Activated B cell treated with CpG ODN at 0.5 μM for 24 hours (primary cell): ENCODE data around the gene MYO1C. TPM values are rescaled to one million over a fixed set of nuclear protein-coding genes. Genes with fewer than 3 reads are reported as not detected.
"Not testable (repeated sequence)": the region's sequence is repeated elsewhere in the genome, so short reads cannot be mapped to it uniquely, and the experiment has no call there.

Experiments
- ATAC-seq: fragments of 200-7000 bp; cut with Tn5 transposase; one replicate; pipeline ENCODE4 v1.10.0; 2021; ENCODE audit warnings: low read depth, mild to moderate bottlenecking, moderate library complexity
- CTCF ChIA-PET: fragments of 350-600 bp; sonication (Branson Sonifier 250); formaldehyde crosslinking; loops from one replicate; lab custom pipeline; 2021; ENCODE audit warnings: antibody characterized with exemption; lab: Charles Lee
- POLR2A ChIA-PET: fragments of 350-600 bp; sonication (Branson Sonifier 250); formaldehyde crosslinking; loops from one replicate; lab custom pipeline; 2021; ENCODE audit warnings: antibody characterized with exemption; lab: Charles Lee
- DNase-seq: peaks from one replicate; pipeline ENCODE4 v3.0.0; 2022
- H3K27ac Mint-ChIP-seq: one replicate; pipeline ENCODE4 v1.8.0; 2020; ENCODE audit warnings: mixed read lengths
- H3K27me3 Mint-ChIP-seq: one replicate; pipeline ENCODE4 v1.8.0; 2021; ENCODE audit warnings: mixed read lengths
- H3K36me3 Mint-ChIP-seq: one replicate; pipeline ENCODE4 v1.8.0; 2021; ENCODE audit warnings: low read depth, mixed read lengths
- H3K4me1 Mint-ChIP-seq: one replicate; pipeline ENCODE4 v1.8.0; 2021; ENCODE audit warnings: mixed read lengths
- H3K4me3 Mint-ChIP-seq: one replicate; pipeline ENCODE4 v1.8.0; 2020; ENCODE audit warnings: mild to moderate bottlenecking, mixed read lengths
- H3K9me3 Mint-ChIP-seq: one replicate; pipeline ENCODE4 v1.8.0; 2020; ENCODE audit warnings: mixed read lengths
- intact Hi-C: fragments of 100-400 bp; cut with micrococcal nuclease; formaldehyde crosslinking; loops from one replicate; pipeline ENCODE4 v1.15.1; 2024
- total RNA-seq: library from RNA; stranded (reverse); gene quantifications from 2 replicates; pipeline ENCODE4 v1.2.3, GENCODE V29; 2022
- TF ChIP-seq, protein P1 (sequence below): fragments of 200-600 bp; IDR thresholded peaks from one replicate; pipeline ENCODE4 v1.8.0; 2022; ENCODE audit warnings: antibody characterized with exemption, mild to moderate bottlenecking

MYO1C gene
- total RNA-seq, 1 donor from 2014 or later, result 190 TPM

DNA sequence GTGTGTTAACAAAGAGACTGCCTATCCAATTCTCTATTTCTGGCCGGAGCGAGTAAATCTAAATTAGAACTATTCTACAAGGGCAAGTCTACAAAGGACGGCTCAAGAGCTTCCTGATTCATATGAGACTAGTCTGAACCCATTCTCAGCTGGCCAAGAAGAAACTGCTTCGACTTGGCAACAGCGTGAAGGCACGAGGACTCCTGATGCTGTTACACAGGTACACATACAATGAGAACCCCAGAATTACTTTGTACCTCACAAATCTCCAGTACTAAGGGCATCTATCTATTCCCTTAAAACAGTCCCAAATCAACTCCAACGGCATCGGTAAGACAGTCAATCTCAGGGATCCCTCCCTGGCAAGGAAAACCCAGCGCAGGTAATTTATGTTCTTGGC, 37.9 kb downstream of the MYO1C start:
- Mint-ChIP-seq H3K27me3 (no peaks in the 10 kb centered on the region), H3K36me3 (peaks cover 24% of the 10 kb centered on the region), H3K27ac (peak overlapping the region; percentile 69), H3K4me3 (peak overlapping the region; percentile 94), H3K9me3 (no peaks in the 10 kb centered on the region), H3K4me1 (peaks cover 49% of the 10 kb centered on the region)
- ChIA-PET CTCF (interaction anchor here (1.0 kb wide), 1 partner anchor 60 kb away, joined by 3 read pairs; no protein-coding TSS in a partner anchor), POLR2A (interaction anchor here (0.5 to 1.4 kb wide), 2 partner anchors 35 to 80 kb away, joined by 3 read pairs; no protein-coding TSS in a partner anchor)
- TF ChIP-seq, protein P1, sequence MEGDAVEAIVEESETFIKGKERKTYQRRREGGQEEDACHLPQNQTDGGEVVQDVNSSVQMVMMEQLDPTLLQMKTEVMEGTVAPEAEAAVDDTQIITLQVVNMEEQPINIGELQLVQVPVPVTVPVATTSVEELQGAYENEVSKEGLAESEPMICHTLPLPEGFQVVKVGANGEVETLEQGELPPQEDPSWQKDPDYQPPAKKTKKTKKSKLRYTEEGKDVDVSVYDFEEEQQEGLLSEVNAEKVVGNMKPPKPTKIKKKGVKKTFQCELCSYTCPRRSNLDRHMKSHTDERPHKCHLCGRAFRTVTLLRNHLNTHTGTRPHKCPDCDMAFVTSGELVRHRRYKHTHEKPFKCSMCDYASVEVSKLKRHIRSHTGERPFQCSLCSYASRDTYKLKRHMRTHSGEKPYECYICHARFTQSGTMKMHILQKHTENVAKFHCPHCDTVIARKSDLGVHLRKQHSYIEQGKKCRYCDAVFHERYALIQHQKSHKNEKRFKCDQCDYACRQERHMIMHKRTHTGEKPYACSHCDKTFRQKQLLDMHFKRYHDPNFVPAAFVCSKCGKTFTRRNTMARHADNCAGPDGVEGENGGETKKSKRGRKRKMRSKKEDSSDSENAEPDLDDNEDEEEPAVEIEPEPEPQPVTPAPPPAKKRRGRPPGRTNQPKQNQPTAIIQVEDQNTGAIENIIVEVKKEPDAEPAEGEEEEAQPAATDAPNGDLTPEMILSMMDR, result no peak
- intact Hi-C loops, result no loop called here
- DNase-seq, result no peak
- no peak for ATAC-seq

DNA sequence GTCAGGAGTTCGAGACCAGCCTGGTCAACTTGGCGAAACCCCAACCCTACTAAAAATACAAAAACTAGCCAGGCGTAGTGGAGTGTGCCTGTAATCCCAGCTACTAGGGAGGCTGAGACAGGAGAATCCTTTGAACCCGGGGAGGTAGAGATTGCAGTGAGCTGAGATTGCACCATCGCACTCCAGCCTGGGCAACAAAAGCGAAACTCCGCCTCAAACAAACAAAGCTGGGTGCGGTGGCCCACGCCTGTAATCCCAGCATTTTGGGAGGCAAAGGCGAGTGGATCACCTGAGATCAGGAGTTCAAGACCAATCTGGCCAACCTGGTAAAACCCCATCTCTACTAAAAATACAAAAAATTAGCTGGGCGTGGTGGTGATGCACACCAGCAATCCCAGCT, 38.8 kb downstream of the MYO1C start:
- intact Hi-C loops, result not testable (repeated sequence)

DNA sequence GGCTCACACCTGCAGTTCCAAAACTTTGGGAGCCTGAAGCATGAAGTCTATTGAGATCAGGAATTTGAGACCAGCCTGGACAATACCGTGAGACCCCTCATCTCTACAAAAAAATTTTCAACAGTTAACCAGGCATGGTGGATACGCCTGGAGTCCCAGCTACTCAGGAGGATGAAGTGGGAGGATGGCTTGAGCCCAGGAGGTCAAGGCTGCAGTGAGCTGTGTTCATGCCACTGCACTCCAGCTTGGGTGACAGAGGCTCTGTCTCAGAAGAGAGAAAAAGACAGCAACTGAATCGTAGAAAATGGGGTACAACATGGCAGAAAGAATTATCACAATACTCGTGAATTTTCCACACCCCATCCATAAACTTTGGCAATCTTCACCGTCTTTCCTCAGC, 39.6 kb downstream of the MYO1C start:
- intact Hi-C loops, result no loop called here
- Mint-ChIP-seq H3K9me3 (no peaks in the 10 kb centered on the region), H3K36me3 (peaks cover 35% of the 10 kb centered on the region), H3K27me3 (no peaks in the 10 kb centered on the region), H3K4me3 (no peak overlapping the region), H3K27ac (no peak overlapping the region), H3K4me1 (peaks cover 60% of the 10 kb centered on the region)
- ATAC-seq (no peak), DNase-seq (no peak)
- CTCF ChIA-PET, result interaction anchor here (1.4 kb wide), 1 partner anchor 87 kb away, joined by 3 read pairs; no protein-coding TSS in a partner anchor
- POLR2A ChIA-PET, result interaction anchor here (1.1 to 1.4 kb wide), 2 partner anchors 10 to 55 kb away, joined by 4 read pairs; no protein-coding TSS in a partner anchor
- TF ChIP-seq, protein P1, result no peak

More for the DNA sequence above, 38.8 kb downstream of the MYO1C start:
- H3K36me3 Mint-ChIP-seq, result peaks cover 32% of the 10 kb centered on the region
- not testable (repeated sequence) for ATAC-seq, DNase-seq, H3K4me3 Mint-ChIP-seq, H3K9me3 Mint-ChIP-seq, H3K27ac Mint-ChIP-seq, H3K27me3 Mint-ChIP-seq
- CTCF ChIA-PET, result interaction anchor here (1.0 kb wide), 1 partner anchor 61 kb away, joined by 3 read pairs; no protein-coding TSS in a partner anchor
- H3K4me1 Mint-ChIP-seq, result peaks cover 58% of the 10 kb centered on the region
- POLR2A ChIA-PET, result interaction anchor here (1.1 to 1.4 kb wide), 3 partner anchors 9 to 55 kb away, joined by 3 to 4 read pairs (median 4); no protein-coding TSS in a partner anchor

DNA sequence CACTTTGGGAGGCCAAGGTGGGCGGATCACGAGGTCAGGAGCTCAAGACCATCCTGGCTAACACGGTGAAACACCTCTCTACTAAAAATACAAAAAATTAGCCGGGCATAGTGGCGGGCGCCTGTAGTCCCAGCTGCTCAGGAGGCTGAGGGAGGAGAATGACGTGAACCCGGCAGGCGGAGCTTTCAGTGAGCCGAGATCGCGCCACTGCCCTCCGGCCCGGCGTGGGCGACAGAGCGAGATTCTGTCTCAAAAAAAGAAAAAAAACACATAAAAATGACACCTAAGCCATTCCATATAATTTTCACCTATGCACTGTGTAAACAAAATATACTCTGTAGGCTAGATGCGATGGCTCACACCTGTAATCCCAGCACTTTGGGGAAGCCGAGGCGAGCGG, 42.2 kb downstream of the MYO1C start:
- DNase-seq, H3K9me3 Mint-ChIP-seq, H3K27me3 Mint-ChIP-seq, H3K27ac Mint-ChIP-seq, H3K4me3 Mint-ChIP-seq, POLR2A ChIA-PET, CTCF ChIA-PET, ATAC-seq, intact Hi-C loops: not testable (repeated sequence)
- peaks cover 58% of the 10 kb centered on the region for H3K4me1 Mint-ChIP-seq
- H3K36me3 Mint-ChIP-seq, result peaks cover 48% of the 10 kb centered on the region

DNA sequence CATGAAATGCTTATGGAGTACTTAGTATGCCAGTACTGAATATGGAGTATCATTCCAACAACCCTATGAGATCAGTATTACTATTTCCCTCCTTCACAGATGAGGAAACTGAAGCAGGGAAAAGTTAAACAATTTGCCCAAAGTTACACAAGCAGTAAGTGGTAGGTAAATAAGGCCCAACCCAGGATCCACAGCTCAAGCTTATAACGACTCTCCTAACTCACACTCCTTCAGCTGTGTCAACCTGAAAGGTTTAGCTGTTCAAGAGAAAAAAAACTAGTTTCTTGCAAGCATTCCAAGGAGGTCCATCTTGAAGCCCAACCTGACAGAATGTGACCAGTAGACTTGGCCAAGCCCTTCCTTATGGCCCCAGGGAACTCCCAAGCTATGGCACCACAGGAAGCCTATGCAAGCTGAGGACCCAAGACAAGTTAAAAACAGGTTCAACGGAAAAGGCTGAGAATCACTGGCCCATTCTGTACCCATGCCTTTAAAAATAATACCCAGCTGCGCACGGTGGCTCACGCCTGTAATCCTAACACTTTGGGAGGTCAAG, 43.0 kb downstream of the MYO1C start:
- peaks cover 51% of the 10 kb centered on the region for H3K4me1 Mint-ChIP-seq
- POLR2A ChIA-PET, result interaction anchor here (0.6 to 1.4 kb wide), 2 partner anchors 8 to 13 kb away, joined by 3 to 4 read pairs; no protein-coding TSS in a partner anchor

DNA sequence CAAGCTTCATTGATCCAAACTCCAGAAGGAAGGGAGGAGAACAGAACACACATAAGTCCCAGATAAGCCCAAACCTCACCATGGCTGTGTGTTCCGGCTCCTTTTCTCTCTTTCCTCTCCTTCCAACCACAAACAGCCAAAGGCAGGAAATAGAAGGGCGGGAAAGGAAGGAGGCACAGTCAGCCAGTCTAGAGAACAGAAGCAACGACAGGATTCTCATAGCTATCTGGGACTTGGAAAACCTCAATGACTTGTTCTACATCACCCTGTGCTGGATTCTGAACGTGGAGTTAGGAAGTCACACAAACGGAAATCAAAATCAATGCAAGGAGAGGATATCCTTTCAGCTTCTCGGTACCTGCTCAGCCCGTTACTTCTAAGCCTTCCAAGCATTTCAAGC, 45.4 kb downstream of the MYO1C start:
- peaks cover 33% of the 10 kb centered on the region for H3K4me1 Mint-ChIP-seq
- ATAC-seq (no peak), DNase-seq (no peak)
- H3K36me3 Mint-ChIP-seq, result peaks cover 41% of the 10 kb centered on the region
- no peaks in the 10 kb centered on the region for H3K27me3 Mint-ChIP-seq
- TF ChIP-seq, protein P1, result no peak
- ChIA-PET POLR2A (no interaction called here), CTCF (no interaction called here)
- H3K27ac Mint-ChIP-seq, result no peak overlapping the region
- H3K9me3 Mint-ChIP-seq, result no peaks in the 10 kb centered on the region
- no peak overlapping the region for H3K4me3 Mint-ChIP-seq
- intact Hi-C loops, result no loop called here

More for the DNA sequence above, 43.0 kb downstream of the MYO1C start:
- Mint-ChIP-seq H3K27me3 (no peaks in the 10 kb centered on the region), H3K9me3 (no peaks in the 10 kb centered on the region), H3K27ac (no peak overlapping the region), H3K4me3 (no peak overlapping the region), H3K36me3 (peaks cover 48% of the 10 kb centered on the region)
- CTCF ChIA-PET, result interaction anchor here (0.9 kb wide), 1 partner anchor 84 kb away, joined by 4 read pairs; no protein-coding TSS in a partner anchor
- intact Hi-C loops, result no loop called here
- ATAC-seq, result no peak
- TF ChIP-seq, protein P1, result no peak
- no peak for DNase-seq
